Naive B cell (primary cell): ENCODE data around the gene IL15. TPM values are rescaled to one million over a fixed set of nuclear protein-coding genes. Genes with fewer than 3 reads are reported as not detected.
"Not testable (repeated sequence)": the region's sequence is repeated elsewhere in the genome, so short reads cannot be mapped to it uniquely, and the experiment has no call there.

Experiments used
- ATAC-seq, 2 donors: fragments of 150-1000 bp; cut with Tn5 transposase; 2 replicates each; pipeline ENCODE4 v1.10.0; 2021; ENCODE audit warnings: low read depth in 2 of 2, mild to moderate bottlenecking in 2 of 2, moderate library complexity in 2 of 2
- DNase-seq: peaks from one replicate; pipeline ENCODE4 v3.0.0; 2022
- H3K27ac Mint-ChIP-seq, 6 donors: one replicate each; pipeline ENCODE4 v1.8.0; 2020 to 2022; ENCODE audit warnings: mild to moderate bottlenecking in 6 of 6, mixed read lengths in 6 of 6, moderate library complexity in 5 of 6, inconsistent platforms in 2 of 6
- H3K27me3 Mint-ChIP-seq, 3 donors: one replicate each; pipeline ENCODE4 v1.8.0; 2021 to 2022; ENCODE audit warnings: mixed read lengths in 3 of 3, mild to moderate bottlenecking in 1 of 3
- H3K36me3 Mint-ChIP-seq, 2 donors: one replicate each; pipeline ENCODE4 v1.8.0; 2020 to 2022; ENCODE audit warnings: mixed read lengths in 2 of 2, inconsistent platforms in 1 of 2, mild to moderate bottlenecking in 1 of 2
- H3K4me1 Mint-ChIP-seq, 3 donors: one replicate each; pipeline ENCODE4 v1.8.0; 2020 to 2022; ENCODE audit warnings: mixed read lengths in 3 of 3, inconsistent platforms in 1 of 3, mild to moderate bottlenecking in 1 of 3, moderate library complexity in 1 of 3
- H3K4me3 Mint-ChIP-seq, 8 donors: one replicate each; pipeline ENCODE4 v1.8.0; 2020 to 2022; ENCODE audit warnings: mild to moderate bottlenecking in 8 of 8, mixed read lengths in 8 of 8, moderate library complexity in 8 of 8, inconsistent platforms in 2 of 8
- H3K9me3 Mint-ChIP-seq, 7 donors: one replicate each; pipeline ENCODE4 v1.8.0; 2020 to 2022; ENCODE audit warnings: mixed read lengths in 7 of 7, mild to moderate bottlenecking in 5 of 7, inconsistent platforms in 2 of 7, moderate library complexity in 1 of 7
- polyA plus RNA-seq, 6 donors: library from polyadenylated mRNA; unstranded; fragments of 300-500 nt; fragmentation: Illumina TruSeq; gene quantifications; one replicate each; pipeline ENCODE4 v1.2.3, GENCODE V29; 2021; ENCODE audit warnings: low read depth in 6 of 6

The IL15 gene
- polyA plus RNA-seq: 10 to 100 TPM in 2 of 6 donors, 1 to 10 TPM in 4; 2.7 to 16.6 (median 8.4) TPM

GRCh38 chr4:141636082-141636770 lies at the start of gene IL15:
Gene IL15 (plus strand): TSS chr4:141636583. CDS start chr4:141719465, 82,882 bp downstream.
- Mint-ChIP-seq H3K4me1 (peaks cover 26 to 48% (median 37%) of the 10 kb centered on the region in 3 donors), H3K27me3 (no peaks in the 10 kb centered on the region), H3K36me3 (no peaks in the 10 kb centered on the region), H3K27ac (peak within 1 kb of the TSS; percentile 83 to 96 (median 92)), H3K4me3 (peak within 1 kb of the TSS; percentile 93 to 99 (median 98)), H3K9me3 (no peaks in the 10 kb centered on the region)
- DNase-seq: peak; percentile 71
- peak; percentile 82 to 84 for ATAC-seq

GRCh38 chr4:141587897-141588296 lies 48.5 kb upstream of the IL15 start:
- peaks cover 0 to 74% (median 25%) of the 10 kb centered on the region in 7 donors for H3K9me3 Mint-ChIP-seq
- H3K4me1 Mint-ChIP-seq: no peaks in the 10 kb centered on the region
- H3K27ac Mint-ChIP-seq: no peak overlapping the region
- DNase-seq: no peak
- no peaks in the 10 kb centered on the region for H3K27me3 Mint-ChIP-seq
- H3K36me3 Mint-ChIP-seq: no peaks in the 10 kb centered on the region
- no peak for ATAC-seq
- H3K4me3 Mint-ChIP-seq: no peak overlapping the region

DNA sequence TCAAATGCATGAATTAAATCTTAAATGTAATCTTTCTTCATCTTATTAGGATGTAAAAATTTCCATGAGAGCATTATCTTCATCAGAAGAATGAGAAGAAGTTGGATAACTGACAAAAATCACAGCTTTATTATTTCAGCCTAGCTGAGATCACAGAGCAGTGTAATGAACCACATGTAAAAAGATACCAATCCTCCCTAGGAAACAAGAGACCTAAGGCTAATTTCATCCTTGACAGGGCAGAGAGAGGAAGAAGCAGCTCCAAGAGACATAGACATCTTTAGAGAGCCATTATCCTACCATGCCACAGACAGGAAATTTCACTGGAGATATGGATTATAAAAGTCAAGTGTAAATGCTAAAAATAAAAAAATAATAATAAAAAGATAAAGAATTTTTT lies 40.9 kb upstream of the IL15 start:
- ATAC-seq: no peak
- Mint-ChIP-seq H3K27me3 (no peaks in the 10 kb centered on the region), H3K9me3 (peaks cover 0 to 17% (median 2%) of the 10 kb centered on the region in 7 donors), H3K4me3 (no peak overlapping the region), H3K27ac (no peak overlapping the region), H3K36me3 (no peaks in the 10 kb centered on the region), H3K4me1 (no peaks in the 10 kb centered on the region)
- DNase-seq: no peak

- H3K4me1 Mint-ChIP-seq: peaks cover 0 to 5% (median 0%) of the 10 kb centered on the region in 3 donors
- no peak overlapping the region for H3K4me3 Mint-ChIP-seq
- DNase-seq: no peak
- H3K9me3 Mint-ChIP-seq: no peaks in the 10 kb centered on the region
- H3K27ac Mint-ChIP-seq: no peak overlapping the region
- ATAC-seq: no peak
- H3K36me3 Mint-ChIP-seq: no peaks in the 10 kb centered on the region
- H3K27me3 Mint-ChIP-seq: peaks cover 0 to 12% (median 0%) of the 10 kb centered on the region in 3 donors
Observed at GRCh38 chr4:141599853-141600252, 36.5 kb upstream of the IL15 start.

GRCh38 chr4:141604683-141605082 lies 31.7 kb upstream of the IL15 start:
- Mint-ChIP-seq H3K27me3 (peaks cover 0 to 14% (median 0%) of the 10 kb centered on the region in 3 donors), H3K4me3 (peak overlapping the region in 3 of 8 donors; percentile 17 to 85 (median 57))
- not testable (repeated sequence) for H3K9me3 Mint-ChIP-seq, H3K27ac Mint-ChIP-seq, ATAC-seq, H3K4me1 Mint-ChIP-seq, H3K36me3 Mint-ChIP-seq, DNase-seq

GRCh38 chr4:141605425-141605856 lies 30.9 kb upstream of the IL15 start:
- no peak for ATAC-seq
- H3K9me3 Mint-ChIP-seq: peaks cover 0 to 2% (median 0%) of the 10 kb centered on the region in 7 donors
- H3K4me1 Mint-ChIP-seq: peaks cover 0 to 5% (median 0%) of the 10 kb centered on the region in 3 donors

DNA sequence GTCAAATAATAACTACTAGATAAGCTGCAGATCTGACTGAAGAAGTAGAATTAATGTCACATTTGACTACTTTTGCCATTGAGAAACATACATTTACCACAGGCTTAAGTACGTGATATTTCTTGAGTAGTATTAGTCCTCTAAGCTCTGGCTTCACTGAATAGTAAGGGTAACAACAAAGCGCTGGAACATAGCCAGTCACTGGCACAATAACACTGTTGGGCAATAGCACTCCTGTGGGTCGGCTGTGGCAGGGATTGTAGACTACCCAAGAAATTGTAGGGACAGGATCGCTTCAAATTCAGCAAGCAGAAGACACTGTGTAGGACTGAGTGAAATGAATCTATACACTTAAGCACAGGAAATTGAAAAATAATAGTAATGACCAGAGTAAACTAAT lies 27.1 kb upstream of the IL15 start:
- no peaks in the 10 kb centered on the region for H3K36me3 Mint-ChIP-seq
- no peak overlapping the region for H3K4me3 Mint-ChIP-seq
- ATAC-seq (no peak), DNase-seq (no peak)
- peaks cover 0 to 7% (median 0%) of the 10 kb centered on the region in 3 donors for H3K27me3 Mint-ChIP-seq
- H3K4me1 Mint-ChIP-seq: peaks cover 0 to 5% (median 0%) of the 10 kb centered on the region in 3 donors
- H3K27ac Mint-ChIP-seq: no peak overlapping the region
- peaks cover 0 to 2% (median 0%) of the 10 kb centered on the region in 7 donors for H3K9me3 Mint-ChIP-seq

More at GRCh38 chr4:141605425-141605856, 30.9 kb upstream of the IL15 start:
- no peak for DNase-seq
- Mint-ChIP-seq H3K36me3 (no peaks in the 10 kb centered on the region), H3K27ac (no peak overlapping the region), H3K4me3 (no peak overlapping the region), H3K27me3 (peaks cover 0 to 14% (median 0%) of the 10 kb centered on the region in 3 donors)

- peaks cover 0 to 2% (median 0%) of the 10 kb centered on the region in 7 donors for H3K9me3 Mint-ChIP-seq
- no peaks in the 10 kb centered on the region for H3K27me3 Mint-ChIP-seq
- no peaks in the 10 kb centered on the region for H3K36me3 Mint-ChIP-seq
- DNase-seq: no peak
- ATAC-seq: no peak
- no peak overlapping the region for H3K4me3 Mint-ChIP-seq
- H3K27ac Mint-ChIP-seq: no peak overlapping the region
- H3K4me1 Mint-ChIP-seq: peaks cover 4 to 7% (median 6%) of the 10 kb centered on the region in 3 donors
Observed at GRCh38 chr4:141610365-141610764, 26.0 kb upstream of the IL15 start.

- Mint-ChIP-seq H3K4me1 (peaks cover 4 to 11% (median 7%) of the 10 kb centered on the region in 3 donors), H3K36me3 (peaks cover 0 to 6% of the 10 kb centered on the region in 2 donors), H3K4me3 (no peak overlapping the region), H3K9me3 (peaks cover 4 to 12% (median 5%) of the 10 kb centered on the region in 7 donors), H3K27me3 (no peaks in the 10 kb centered on the region), H3K27ac (no peak overlapping the region)
- DNase-seq (no peak), ATAC-seq (no peak)
Observed at GRCh38 chr4:141614878-141615586, 21.4 kb upstream of the IL15 start.

DNA sequence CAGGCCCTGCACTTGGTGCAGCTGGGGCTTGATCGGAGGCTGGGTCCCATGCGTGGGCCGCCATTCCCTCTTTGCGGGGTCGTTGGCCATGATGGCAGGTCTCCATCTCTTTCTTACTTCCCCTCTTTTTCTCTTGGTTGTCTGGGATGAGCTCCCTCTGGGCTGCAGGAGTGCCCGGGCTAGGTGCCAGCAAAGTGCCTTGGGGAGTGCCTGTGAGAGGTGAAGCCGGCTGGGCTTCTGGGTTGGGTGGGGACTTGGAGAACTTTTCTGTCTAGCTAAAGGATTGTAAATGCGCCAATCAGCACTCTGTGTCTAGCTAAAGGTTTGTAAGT lies 20.8 kb upstream of the IL15 start:
- not testable (repeated sequence) for H3K4me3 Mint-ChIP-seq

GRCh38 chr4:141620715-141621114 lies 15.7 kb upstream of the IL15 start:
- Mint-ChIP-seq H3K4me1 (peaks cover 0 to 1% (median 0%) of the 10 kb centered on the region in 3 donors), H3K9me3 (peaks cover 4 to 10% (median 5%) of the 10 kb centered on the region in 7 donors), H3K4me3 (no peak overlapping the region), H3K36me3 (peaks cover 0 to 6% of the 10 kb centered on the region in 2 donors), H3K27me3 (no peaks in the 10 kb centered on the region), H3K27ac (no peak overlapping the region)
- no peak for DNase-seq
- no peak for ATAC-seq

More for the DNA sequence above, 20.8 kb upstream of the IL15 start:
- Mint-ChIP-seq H3K4me1 (peaks cover 4 to 11% (median 7%) of the 10 kb centered on the region in 3 donors), H3K9me3 (peaks cover 4 to 12% (median 5%) of the 10 kb centered on the region in 7 donors)
- not testable (repeated sequence) for DNase-seq, H3K27ac Mint-ChIP-seq, H3K36me3 Mint-ChIP-seq, H3K27me3 Mint-ChIP-seq, ATAC-seq

GRCh38 chr4:141625023-141625422 lies 11.4 kb upstream of the IL15 start:
- H3K4me1 Mint-ChIP-seq: no peaks in the 10 kb centered on the region
- H3K27me3 Mint-ChIP-seq: peaks cover 0 to 4% (median 4%) of the 10 kb centered on the region in 3 donors
- ATAC-seq (no peak), DNase-seq (no peak)
- H3K4me3 Mint-ChIP-seq: no peak overlapping the region
- no peak overlapping the region for H3K27ac Mint-ChIP-seq
- no peaks in the 10 kb centered on the region for H3K9me3 Mint-ChIP-seq
- no peaks in the 10 kb centered on the region for H3K36me3 Mint-ChIP-seq

DNA sequence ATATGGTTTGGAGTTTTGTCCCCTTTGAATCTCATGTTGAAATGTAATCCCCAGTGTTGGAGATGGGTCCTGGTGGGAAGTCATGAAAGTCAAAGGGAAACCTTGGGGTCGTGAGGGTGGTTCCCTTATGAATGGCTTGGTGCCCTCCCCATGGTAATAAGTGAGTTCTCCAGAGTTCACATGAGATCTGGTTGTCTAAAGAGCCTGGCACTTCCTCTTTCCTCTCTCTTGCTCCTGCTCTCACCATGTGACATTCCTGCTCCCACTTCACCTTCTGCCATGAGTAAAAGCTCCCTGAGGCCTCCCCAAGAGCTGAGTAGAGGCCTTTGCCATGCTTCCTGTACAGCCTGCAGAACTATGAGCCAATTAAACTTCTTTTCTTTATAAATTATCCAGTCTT lies 5.5 kb upstream of the IL15 start:
- DNase-seq (no peak), ATAC-seq (no peak)
- Mint-ChIP-seq H3K4me1 (peaks cover 0 to 11% (median 7%) of the 10 kb centered on the region in 3 donors), H3K27me3 (peaks cover 0 to 5% (median 4%) of the 10 kb centered on the region in 3 donors), H3K36me3 (no peaks in the 10 kb centered on the region), H3K27ac (no peak overlapping the region), H3K9me3 (no peaks in the 10 kb centered on the region), H3K4me3 (no peak overlapping the region)

- ATAC-seq (peak; percentile 29 to 35), DNase-seq (no peak)
- Mint-ChIP-seq H3K4me3 (peak overlapping the region; percentile 93 to 99 (median 98)), H3K9me3 (no peaks in the 10 kb centered on the region), H3K27me3 (no peaks in the 10 kb centered on the region), H3K4me1 (peaks cover 26 to 45% (median 34%) of the 10 kb centered on the region in 3 donors), H3K27ac (peak overlapping the region in 5 of 6 donors; percentile 77 to 95 (median 89)), H3K36me3 (no peaks in the 10 kb centered on the region)
Observed at GRCh38 chr4:141635736-141636081, 674 bp upstream of the IL15 start.
